ENCODE measurements around the gene DOCK3.

DNA sequence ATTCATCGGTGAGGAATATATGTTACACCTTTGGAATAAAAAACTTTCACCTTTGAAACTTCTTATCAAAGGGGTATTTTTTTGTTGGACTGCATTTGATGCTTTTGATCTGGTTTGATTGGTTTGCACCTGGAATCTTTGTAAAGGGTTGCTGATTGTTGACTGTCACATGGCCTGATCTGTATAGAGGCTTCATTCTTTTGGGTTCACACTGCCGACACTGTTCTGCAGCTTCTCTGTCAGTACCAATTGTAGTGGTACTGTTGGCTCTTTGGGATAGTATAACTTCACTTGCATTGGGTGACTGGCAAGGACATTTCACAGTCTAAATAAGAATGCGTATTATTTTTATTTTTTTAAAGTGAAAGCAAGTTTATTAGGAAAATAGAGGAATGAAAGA lies 155.7 kb downstream of the DOCK3 start:
- TF ChIP-seq POLR2A (IDR thresholded peaks at IDR 0.05) (no peak), POLR2AphosphoS5 (IDR thresholded peaks at IDR 0.05) (no peak)
- TF ChIP-seq, protein P1, sequence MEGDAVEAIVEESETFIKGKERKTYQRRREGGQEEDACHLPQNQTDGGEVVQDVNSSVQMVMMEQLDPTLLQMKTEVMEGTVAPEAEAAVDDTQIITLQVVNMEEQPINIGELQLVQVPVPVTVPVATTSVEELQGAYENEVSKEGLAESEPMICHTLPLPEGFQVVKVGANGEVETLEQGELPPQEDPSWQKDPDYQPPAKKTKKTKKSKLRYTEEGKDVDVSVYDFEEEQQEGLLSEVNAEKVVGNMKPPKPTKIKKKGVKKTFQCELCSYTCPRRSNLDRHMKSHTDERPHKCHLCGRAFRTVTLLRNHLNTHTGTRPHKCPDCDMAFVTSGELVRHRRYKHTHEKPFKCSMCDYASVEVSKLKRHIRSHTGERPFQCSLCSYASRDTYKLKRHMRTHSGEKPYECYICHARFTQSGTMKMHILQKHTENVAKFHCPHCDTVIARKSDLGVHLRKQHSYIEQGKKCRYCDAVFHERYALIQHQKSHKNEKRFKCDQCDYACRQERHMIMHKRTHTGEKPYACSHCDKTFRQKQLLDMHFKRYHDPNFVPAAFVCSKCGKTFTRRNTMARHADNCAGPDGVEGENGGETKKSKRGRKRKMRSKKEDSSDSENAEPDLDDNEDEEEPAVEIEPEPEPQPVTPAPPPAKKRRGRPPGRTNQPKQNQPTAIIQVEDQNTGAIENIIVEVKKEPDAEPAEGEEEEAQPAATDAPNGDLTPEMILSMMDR (IDR thresholded peaks at IDR 0.05) = no peak
